Chondrocyte (in vitro differentiated cells): Measurements from ENCODE around the gene PALMD. TPM values are rescaled to one million over a fixed set of nuclear protein-coding genes. Genes with fewer than 3 reads are reported as not detected.

Source experiments
- DNase-seq: peaks from one replicate; pipeline ENCODE4 v3.0.0; 2021; ENCODE audit warnings: mixed read lengths, low spot score
- H3K27ac Mint-ChIP-seq: one replicate; pipeline ENCODE4 v1.8.0; 2021; ENCODE audit warnings: mild to moderate bottlenecking, moderate library complexity, mixed read lengths; ENCODE audit not compliant: unreplicated experiment
- H3K27me3 Mint-ChIP-seq: 2 replicates; pipeline ENCODE4 v1.8.0; 2021; ENCODE audit warnings: low read depth, mixed read lengths
- H3K36me3 Mint-ChIP-seq: 2 replicates; pipeline ENCODE4 v1.8.0; 2021; ENCODE audit warnings: low read depth, mixed read lengths
- H3K4me1 Mint-ChIP-seq: 2 replicates; pipeline ENCODE4 v1.8.0; 2021; ENCODE audit warnings: low read depth, mild to moderate bottlenecking, mixed read lengths
- H3K4me3 Mint-ChIP-seq: one replicate; pipeline ENCODE4 v1.8.0; 2021; ENCODE audit warnings: mild to moderate bottlenecking, moderate library complexity, mixed read lengths; ENCODE audit not compliant: unreplicated experiment
- H3K9me3 Mint-ChIP-seq: 2 replicates; pipeline ENCODE4 v1.8.0; 2021; ENCODE audit warnings: low read depth, mixed read lengths
- CTCF ChIP-seq: fragments of 200-600 bp; sonication (generic); IDR thresholded peaks from 2 replicates; pipeline ENCODE4 v1.5.0; 2021; ENCODE audit warnings: antibody characterized with exemption, mild to moderate bottlenecking, moderate library complexity
- total RNA-seq: library from RNA; stranded (reverse); gene quantifications from 3 replicates; pipeline ENCODE4 v1.2.1, GENCODE V29; 2021

PALMD gene
- total RNA-seq, 1 donor from 2014 or later, result 6.2 TPM

DNA sequence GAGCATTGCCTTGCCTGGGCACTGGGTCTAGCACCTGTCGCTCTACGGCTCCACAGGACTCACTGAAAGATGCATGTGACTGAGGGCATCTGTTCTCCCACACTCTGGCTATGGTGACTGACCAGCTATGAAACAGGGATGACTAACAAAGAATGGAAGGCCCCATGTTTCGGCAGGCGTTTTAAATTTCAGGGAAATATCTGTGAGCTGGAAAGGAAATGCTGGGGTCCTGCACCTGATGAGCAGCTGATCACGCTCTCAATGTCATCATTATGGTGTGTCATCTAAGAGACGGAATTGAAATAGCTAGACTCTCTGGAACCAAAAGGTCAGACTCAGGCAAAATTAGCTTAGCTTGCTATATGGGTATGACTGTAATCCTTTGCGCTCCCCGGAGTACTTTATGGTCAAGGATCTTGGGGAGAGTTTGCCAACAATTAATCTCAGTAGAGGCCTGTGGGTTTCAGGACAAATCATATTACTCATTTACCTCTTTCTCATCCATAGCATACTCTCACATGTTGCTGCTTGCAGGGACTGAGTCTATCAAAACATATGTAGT lies 24.5 kb upstream of the PALMD start:
- Mint-ChIP-seq H3K4me3 (no peak overlapping the region), H3K4me1 (peaks cover 33% of the 10 kb centered on the region), H3K27me3 (no peaks in the 10 kb centered on the region), H3K36me3 (no peaks in the 10 kb centered on the region), H3K27ac (no peak overlapping the region), H3K9me3 (no peaks in the 10 kb centered on the region)
- no peak for DNase-seq
- no peak for TF ChIP-seq CTCF

GRCh38 chr1:99622702-99623347 lies 23.1 kb upstream of the PALMD start:
- Mint-ChIP-seq H3K27me3 (no peaks in the 10 kb centered on the region), H3K9me3 (no peaks in the 10 kb centered on the region), H3K4me1 (peaks cover 33% of the 10 kb centered on the region), H3K27ac (peak overlapping the region; percentile 76), H3K36me3 (no peaks in the 10 kb centered on the region), H3K4me3 (no peak overlapping the region)
- DNase-seq, result no peak
- TF ChIP-seq CTCF, result no peak

GRCh38 chr1:99623554-99623953 lies 22.4 kb upstream of the PALMD start:
- no peak for DNase-seq
- no peak for TF ChIP-seq CTCF
- H3K4me1 Mint-ChIP-seq, result peaks cover 33% of the 10 kb centered on the region
- peak overlapping the region; percentile 39 for H3K27ac Mint-ChIP-seq
- H3K4me3 Mint-ChIP-seq, result no peak overlapping the region
- H3K27me3 Mint-ChIP-seq, result no peaks in the 10 kb centered on the region
- H3K36me3 Mint-ChIP-seq, result no peaks in the 10 kb centered on the region
- H3K9me3 Mint-ChIP-seq, result no peaks in the 10 kb centered on the region

GRCh38 chr1:99627615-99628014 lies 18.3 kb upstream of the PALMD start:
- no peaks in the 10 kb centered on the region for H3K9me3 Mint-ChIP-seq
- H3K27me3 Mint-ChIP-seq, result no peaks in the 10 kb centered on the region
- no peak for TF ChIP-seq CTCF
- H3K27ac Mint-ChIP-seq, result no peak overlapping the region
- no peak for DNase-seq
- no peaks in the 10 kb centered on the region for H3K36me3 Mint-ChIP-seq
- H3K4me1 Mint-ChIP-seq, result peaks cover 21% of the 10 kb centered on the region
- no peak overlapping the region for H3K4me3 Mint-ChIP-seq

DNA sequence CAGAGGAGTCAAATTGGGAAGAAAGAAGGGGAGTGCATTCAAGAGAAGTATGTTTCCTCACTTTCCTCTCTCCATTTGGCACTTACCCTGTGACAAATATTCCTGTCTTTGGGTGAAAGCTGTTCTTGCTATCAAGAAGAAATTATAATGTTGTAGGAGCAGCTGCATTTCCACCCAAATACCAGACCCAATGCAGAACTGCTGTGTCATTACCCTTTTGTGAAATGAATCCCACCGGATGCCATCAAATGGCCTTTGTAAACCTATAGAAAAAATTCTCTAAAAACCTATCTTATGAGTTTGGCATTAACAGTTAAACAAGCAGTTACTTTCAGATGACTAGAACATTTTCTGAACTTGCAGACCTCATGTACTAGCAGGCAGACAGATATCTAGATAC lies 16.7 kb upstream of the PALMD start:
- H3K27ac Mint-ChIP-seq, result no peak overlapping the region
- no peak for DNase-seq
- H3K4me1 Mint-ChIP-seq, result peaks cover 6% of the 10 kb centered on the region
- H3K9me3 Mint-ChIP-seq, result no peaks in the 10 kb centered on the region
- no peak overlapping the region for H3K4me3 Mint-ChIP-seq
- TF ChIP-seq CTCF, result no peak
- H3K36me3 Mint-ChIP-seq, result no peaks in the 10 kb centered on the region
- H3K27me3 Mint-ChIP-seq, result no peaks in the 10 kb centered on the region
